NAMALWA (cell line): ENCODE results near the gene HNRNPAB.
"Not testable (repeated sequence)": the region's sequence is repeated elsewhere in the genome, so short reads cannot be mapped to it uniquely, and the experiment has no call there.

Source experiments
- DNase-seq: peaks from one replicate; pipeline ENCODE4 v3.0.0-alpha.2; 2015; ENCODE audit warnings: low spot score

The HNRNPAB gene

DNA sequence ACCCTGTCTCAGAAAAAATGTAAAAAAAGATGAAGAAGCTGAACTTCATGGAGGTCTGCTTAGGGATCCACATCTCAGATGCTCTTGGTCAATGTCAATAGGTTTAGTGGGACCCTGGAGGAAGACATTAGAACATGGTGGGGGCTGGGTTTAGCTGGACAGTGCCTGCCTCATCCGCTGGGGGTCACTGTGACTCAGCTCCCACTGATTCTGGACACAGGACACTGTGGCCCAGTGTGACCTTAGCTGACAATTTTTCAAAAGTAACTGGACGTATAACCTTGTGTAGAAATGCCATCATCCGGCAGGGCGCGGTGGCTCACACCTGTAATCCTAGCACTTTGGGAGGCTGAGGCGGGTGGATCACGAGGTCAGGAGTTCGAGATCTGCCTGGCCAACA is 7.3 kb upstream of the HNRNPAB start:
- no peak for DNase-seq

DNA sequence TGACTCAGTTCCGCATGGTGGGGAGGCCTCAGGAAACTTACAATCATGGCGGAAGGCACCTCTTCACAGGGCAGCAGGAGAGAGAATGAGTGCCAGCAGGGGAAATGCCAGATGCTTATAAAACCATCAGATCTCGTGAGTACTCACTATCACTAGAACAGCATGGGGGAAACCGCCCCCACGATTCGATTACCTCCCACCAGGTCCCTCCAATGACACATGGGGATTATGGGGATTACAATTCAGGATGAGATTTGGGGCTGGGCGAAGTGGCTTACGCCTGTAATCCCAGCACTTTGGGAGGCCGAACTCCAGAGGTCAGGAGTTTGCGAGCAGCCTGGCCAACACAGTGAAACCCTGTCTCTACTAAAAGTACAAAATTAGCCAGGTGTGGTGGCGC is 6.2 kb upstream of the HNRNPAB start:
- DNase-seq, result not testable (repeated sequence)

DNA sequence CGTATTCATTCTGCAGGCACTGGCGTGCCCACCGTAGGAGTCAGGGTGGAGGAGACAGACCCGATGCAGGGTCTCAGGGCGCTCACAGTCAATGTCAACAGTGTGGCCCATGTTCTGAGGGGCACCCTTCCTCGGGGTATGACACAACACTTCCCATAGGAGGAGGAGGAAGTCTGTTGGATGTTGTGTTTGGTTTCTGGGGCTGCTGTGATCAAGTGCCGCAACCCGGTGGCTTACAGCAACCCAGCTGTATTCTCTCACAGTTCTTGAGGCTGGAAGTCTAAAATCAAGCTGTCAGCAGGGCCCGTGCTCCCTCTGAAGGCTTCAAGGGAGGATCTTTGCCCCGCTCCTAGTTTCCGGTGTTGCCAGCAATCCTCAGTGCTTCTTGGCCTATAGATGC is 5.6 kb upstream of the HNRNPAB start:
- DNase-seq, result no peak

DNA sequence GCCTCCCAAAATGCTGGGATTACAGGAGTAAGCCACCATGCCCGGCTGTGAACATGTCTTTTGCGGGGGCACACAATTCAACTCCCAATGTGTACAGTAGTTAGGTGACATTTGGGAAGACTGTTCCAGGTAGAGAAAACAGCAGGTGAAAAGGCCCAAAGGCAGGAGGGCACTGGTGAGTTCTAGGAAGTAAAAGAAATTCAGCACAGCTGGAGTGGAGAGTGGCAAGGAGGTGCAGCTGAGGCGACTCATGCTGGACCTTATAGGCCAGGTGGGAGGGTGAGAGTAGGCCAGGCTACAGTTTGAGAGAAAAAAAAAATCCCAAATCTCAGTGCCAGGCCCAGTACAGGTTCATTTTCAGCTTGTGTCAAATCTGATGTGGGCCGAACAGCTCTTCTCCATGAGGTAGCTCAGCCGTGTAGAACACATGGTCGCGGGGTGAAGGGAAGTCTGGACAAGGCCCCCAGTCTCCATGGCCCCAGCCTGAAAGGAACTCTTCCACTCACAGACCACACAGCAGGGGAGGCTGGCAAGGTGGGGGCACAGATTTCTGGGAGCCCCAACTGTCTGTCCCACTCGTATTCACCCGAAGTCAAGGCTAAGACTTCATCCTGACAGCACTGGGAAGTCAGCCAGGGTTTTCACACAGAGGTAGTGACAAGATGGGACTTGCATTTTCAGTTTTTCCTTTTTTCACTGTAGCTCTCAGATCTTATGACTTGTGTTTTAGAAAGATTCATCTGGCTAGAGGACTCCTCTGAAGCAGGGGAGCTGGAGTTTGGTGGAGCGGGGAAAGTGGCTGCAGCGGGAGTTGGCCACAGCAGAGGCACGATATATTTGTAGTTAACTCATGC is 4.5 kb upstream of the HNRNPAB start:
- DNase-seq, result no peak

DNA sequence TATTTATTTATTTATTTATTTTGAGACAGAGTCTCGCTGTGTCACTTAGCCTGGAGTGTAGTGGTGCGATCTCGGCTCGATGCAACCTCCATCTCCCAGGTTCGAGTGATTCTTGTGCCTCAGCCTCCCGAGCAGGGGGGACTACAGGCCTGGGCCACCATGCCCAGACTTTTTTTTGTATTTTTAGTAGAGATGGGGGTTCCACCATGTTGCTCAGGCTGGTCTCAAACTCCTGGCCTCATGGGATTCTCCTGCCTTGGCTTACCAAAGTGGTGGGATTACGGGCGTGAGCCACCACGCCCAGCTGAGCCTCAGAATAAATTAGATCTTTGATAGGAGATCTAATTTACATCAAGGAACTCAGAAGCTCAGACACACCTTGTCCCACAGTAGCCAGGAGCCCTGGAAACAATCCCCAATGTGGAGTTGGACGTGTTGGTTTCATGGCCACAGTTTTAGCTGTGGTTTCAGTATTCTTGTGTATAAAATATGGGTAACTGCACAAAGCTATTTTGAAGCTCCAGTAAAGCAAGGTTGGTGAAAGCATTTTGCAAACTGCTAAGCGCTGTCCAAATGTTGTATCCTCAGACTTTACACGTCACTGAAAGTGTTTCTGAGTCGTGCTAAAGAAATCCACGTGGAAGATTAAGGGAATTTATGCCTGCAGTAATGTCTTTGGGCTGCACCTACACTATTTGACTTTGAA is 3.0 kb upstream of the HNRNPAB start:
- DNase-seq, result no peak

DNA sequence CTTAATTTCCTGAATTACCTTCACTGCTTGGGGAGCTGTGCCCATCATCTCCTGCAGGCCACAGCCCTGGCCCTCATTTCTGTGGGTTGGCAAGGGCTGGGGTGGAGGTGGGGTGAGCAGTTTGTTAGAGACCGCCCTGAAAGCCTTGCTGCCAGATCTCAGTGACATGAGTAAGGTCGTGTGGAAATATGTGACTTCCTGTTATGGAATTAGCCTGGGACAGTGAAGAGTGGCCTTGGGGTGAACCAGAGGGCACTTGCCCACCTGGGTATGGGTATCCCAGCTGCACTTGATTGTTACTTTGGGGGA is 2.5 kb upstream of the HNRNPAB start:
- no peak for DNase-seq

DNA sequence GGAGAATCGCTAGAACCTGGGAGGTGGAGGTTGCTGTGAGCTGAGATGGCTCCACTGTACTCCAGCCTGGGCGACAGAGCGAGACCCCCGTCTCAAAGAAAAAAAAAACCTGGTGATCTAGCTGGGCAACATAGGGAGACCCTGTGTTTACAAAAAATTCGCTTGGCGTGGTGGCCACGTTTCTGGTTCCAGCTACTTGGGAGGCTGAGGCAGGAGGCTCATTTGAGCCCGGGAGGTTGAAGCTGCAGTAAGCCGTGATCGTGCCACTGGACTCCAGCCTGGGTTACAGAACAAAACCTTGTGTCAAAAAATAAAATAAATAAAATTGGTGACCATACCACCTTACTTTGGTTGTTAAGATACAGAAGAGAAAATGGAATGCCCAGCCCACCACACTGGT is 1.8 kb upstream of the HNRNPAB start:
- no peak for DNase-seq

DNA sequence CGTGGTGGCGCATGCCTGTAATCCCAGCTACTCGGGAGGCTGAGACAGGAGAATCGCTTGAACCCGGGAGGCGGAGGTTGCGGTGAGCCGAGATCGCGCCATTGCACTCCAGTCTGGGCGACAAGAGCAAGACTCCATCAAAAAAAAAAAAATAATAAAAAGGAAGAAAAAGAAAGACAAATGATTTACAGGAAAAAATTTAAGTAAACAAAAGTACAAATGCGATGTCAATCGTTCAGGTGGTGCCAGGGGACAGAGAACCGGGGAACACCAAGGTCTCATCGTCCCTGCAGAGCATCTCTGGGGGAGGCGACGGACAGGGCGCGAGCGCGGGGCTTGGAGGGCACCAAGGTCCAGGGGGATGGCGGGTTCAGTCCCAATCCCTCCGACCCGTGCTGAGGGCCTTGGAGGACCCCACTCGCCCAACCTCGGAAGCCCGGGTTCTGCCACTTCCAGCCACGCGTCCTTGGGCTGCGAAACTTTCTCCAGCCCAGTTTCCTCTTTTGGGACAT is 607 bp upstream of the HNRNPAB start:
- no peak for DNase-seq

DNA sequence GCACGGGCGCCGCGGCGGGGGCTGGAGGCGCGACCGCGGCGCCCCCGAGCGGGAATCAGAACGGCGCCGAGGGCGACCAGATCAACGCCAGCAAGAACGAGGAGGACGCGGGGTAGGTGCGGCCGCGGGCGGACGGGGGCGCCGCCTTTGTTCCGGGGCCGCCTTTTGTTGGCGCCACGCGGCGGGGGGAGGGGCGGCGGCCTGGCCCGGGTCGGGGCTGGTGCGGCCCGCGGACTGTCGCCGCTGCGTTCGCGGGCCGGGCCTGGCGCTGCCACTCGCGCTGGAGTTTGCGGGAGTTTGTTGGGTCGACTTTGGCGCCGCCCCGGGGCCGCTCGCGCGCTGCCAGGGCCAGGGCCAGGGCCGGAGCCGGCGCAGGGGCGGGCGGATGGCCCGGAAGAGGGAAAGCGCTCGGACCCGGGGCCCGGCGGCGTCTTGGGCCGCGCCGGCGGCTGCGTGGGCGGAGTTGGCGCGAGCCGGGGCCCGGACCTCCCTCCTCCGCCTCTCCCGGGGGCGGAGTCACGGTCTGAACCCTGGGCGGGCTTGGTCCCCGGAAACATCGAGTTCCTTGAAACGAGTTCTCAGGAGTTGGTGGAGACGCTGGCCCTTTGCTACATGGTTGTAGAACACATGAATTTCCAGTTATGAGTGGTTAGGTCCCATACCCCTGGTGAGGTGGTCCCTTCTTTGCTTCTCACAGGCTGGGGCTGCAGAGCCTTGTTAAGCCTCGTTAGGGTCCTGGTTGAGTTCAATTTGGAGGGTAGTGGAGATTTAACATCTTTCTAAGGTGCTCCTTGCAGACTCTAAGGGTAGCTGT is 809 bp downstream of the HNRNPAB start:
- peak; percentile 79 for DNase-seq

DNA sequence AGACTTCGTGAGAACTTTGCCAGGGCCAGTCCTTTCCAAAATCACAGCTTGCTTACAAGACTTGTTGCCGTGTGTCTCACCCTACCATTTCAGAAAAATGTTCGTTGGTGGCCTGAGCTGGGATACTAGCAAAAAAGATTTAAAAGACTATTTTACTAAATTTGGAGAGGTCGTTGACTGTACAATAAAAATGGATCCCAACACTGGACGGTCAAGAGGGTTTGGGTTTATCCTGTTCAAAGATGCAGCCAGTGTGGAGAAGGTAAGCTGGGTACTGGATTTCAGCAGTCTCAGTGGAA is 1.4 kb downstream of the HNRNPAB start:
- DNase-seq, result no peak

DNA sequence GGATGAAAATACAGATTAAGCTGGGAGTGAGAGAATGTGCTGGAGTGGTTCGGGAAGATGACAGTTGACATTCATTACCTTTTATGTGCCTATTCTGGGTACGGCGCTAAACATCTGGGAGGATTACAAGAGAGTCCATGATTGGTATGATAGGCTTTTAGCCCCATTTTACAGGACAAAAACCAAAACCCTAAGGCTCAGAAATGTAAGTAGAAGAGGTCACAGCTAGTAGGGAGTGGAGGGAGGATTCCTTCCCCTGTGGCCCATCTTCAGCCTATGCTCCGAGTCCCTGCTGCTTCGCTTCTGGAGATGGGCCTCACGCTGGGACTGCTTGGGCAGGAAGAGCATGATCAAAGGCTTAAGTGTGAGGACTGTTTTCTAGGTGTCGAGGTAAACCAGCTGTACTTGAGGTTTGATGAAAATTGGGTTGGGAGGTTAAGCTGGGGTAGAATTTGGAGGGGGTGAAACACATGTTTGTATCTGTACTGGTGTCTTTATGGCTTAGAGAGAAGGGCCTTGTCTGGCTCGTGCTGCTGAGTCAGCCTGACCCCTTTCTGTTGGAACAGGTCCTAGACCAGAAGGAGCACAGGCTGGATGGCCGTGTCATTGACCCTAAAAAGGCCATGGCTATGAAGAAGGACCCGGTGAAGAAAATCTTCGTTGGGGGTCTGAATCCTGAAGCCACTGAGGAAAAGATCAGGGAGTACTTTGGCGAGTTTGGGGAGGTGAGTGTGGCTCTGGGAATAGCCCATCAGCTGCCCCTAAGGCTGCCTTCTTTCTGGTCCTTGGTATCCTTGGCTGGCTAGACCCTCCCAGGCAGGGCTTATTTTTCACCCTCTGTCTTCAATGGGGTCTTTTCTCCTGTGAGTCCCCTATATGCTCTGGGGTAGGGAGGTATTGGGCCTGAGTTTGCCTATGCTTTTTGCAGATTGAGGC is 2.1 kb downstream of the HNRNPAB start:
- peak; percentile 19 for DNase-seq

DNA sequence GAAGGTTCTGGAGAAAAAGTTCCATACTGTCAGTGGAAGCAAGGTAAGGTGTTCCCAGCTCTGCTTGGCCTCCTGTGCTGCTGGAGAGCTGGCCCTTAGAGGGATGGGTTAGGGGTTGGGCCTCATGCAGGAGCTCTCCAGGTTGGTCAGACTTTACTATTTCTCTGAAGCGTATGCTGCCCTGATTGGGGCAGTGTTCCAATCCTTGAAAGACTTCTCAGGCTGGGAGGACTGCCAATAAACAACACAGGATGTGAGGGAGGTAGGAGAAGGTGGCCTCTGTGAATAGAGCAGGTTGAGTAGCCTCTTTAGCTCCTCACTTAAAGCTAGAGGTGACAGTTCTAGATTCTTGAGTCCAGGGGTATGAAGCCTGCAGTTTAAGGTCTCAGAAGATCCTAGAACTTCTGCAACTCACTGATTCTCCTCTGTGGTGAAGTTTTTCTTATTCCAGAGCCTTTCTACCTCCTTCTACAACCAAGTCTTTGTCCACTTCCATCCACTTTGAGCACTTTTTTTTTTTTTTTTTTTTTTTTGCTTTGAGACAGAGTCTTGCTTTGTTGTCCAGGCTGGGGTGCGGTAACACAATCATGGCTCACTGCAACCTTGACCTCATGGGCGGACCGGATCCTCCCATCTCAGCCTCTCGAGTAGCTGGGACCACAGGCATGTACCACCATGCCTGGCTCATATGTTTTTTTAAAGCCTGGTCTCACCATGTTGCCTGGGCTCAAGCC is 3.0 kb downstream of the HNRNPAB start:
- DNase-seq, result peak; percentile 19

DNA sequence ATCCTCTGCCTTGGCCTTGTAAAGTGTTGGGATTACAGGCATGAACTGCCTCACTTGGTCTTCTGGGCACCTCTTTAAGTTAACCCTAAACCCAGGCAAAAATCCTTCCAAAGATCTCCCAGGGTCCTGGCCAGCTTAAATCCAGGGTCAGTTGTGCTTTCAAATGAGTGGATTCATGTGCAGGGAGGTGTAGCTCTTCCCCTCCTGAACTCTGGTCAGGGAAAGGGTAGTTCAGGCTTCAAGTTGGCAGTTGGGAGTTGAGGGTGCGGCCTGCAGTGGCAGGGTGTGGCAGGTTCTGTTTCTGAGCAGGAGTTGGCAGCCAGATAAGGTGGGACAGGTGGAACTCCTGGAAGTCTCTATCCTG is 3.6 kb downstream of the HNRNPAB start:
- DNase-seq, result peak; percentile 19

DNA sequence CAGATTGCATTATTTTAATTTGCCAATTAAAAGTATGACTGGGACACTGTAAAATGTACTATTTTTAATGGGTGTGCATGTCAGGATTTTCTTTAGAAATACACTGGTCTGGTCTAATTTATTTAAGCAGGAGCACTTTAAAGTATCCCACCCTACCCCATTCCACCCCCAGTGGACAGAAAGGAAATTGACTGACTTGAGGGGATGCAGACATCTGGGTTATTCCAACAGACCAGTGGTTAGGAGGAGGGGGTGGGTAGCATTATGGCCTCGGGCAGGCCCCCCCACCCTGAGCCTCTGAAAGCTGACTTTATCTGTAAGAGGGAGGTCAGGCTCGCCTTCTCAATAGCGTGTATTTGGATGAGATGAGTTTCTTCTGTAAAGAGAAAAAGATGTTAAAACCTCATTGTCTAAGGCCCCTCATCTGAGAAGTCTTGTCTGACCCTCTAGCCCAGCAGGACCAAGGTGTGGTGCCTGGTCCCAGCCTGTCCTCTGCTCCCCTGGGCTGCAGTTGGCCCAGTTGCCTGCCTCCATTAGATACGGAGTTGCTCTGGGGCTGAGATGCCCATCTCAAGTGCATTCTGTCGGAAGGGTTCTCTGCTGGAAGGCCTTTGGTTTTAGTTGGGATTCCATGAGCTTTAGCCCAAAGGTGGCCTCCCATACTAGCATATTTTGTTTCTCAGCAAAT is 4.4 kb downstream of the HNRNPAB start:
- peak; percentile 68 for DNase-seq

DNA sequence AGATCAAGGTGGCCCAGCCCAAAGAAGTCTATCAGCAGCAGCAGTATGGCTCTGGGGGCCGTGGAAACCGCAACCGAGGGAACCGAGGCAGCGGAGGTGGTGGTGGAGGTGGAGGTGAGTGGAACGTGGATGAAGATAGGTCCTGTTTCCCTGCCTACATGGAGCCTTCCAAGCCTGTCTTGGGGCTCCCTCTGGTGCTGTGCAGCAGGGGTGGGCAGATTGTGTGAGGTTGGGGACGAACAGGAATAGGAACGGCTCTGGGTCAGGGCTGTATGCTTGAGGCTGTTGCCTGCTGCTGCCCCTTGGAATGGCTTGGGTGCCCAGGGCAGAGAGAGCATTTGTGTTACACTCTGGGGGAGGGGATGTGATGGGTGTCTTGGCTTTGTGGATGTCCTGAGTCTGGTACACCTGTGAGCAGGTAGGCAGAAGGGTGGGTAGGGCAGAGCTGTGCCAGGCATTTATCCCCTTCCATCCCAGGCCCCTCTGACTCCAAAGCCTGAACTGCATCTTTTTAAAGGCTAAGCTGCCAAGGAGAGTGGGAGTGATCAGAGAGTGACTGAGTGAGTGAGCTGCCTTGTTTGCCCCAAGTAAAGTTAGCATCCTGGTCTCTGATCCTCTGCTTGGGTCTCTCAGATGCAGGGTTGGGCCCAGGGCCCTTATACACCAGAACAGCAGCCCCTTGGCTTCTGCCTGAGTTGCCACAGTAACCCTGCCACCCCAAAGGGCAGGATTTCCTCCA is 5.2 kb downstream of the HNRNPAB start:
- DNase-seq, result peak; percentile 27

DNA sequence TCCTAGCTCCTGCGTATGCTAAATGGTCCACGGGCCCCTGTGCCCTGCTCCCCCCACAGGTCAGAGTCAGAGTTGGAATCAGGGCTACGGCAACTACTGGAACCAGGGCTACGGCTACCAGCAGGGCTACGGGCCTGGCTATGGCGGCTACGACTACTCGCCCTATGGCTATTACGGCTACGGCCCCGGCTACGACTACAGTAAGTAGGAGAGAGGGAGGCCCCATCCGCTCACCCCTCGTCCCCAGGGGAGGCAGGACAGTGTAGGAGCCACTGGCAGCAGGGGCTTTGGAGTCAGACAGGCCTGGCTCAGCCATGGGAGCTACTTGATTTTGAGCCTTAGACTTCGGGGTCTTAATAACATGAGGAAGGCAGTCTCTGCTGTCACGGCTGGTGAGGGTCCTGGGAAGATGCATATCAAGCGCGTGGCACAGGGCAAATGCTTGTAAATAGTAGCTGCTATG is 5.8 kb downstream of the HNRNPAB start:
- no peak for DNase-seq

DNA sequence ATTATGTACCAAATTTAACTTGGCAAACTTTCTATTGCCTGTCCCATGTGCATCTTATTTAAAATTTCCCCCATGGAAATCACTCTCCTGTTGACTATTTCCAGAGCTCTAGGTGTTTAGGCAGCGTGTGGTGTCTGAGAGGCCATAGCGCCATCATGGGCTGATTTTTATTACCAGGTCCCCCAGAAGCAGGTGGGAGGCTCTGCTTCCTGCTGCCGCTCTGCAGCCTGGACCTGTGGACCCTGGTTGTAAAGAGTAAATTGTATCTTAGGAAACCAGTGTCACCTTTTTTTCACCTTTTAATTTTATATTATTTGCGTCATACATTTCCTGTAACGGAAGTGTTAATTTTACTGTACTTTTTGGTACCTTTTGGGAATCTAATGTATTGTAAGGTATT is 6.4 kb downstream of the HNRNPAB start:
- peak; percentile 29 for DNase-seq

DNA sequence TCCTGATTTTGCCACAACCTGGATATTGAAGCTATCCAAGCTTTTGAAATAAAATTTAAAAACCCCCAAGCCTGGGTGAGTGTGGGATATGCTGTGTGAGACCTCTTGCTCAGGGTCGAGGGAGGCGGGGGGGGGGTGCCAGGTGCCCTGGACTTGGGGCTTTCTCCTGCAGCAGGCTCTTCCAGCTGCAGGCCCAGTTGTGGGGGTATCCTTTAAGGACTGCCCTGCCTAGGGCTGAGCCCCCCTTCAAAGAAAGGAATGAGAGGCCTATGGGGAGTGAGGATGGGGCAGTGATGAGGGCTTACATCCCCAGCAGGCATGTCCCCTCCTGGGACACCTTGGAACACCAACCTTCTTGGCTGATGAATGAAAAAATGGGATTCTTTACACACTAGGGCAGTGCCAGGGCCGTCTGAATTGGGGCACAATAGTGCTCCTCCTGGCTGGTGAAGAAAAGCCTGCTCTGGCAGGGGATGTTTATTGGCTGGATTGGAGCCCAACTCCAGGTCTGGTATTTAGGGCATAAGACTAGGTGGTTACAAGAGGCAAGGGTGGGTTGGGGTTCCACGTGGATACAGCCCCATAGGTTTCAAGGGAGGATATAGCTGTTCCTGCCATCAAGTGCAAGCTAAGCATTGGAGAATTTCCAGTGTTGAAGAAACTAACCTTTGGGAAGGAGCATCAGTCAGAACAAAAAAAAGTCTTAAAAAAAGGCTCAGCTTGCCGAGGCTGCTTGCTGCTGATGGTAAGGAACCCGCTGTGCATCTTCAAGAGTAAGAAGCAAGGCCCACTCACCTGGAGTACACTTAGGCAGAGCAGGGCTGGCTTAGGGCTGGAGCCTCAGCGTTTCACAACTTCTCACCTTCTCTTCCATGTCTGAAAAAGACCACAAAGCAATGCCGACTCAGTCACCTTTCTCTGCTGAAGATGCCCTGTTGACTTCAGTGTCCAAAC is 7.0 kb downstream of the HNRNPAB start:
- DNase-seq, result peak; percentile 42
